Prostate gland (tissue), 2 donors: ENCODE results near the gene ZNRD2. TPM values are rescaled to one million over a fixed set of nuclear protein-coding genes. Genes with fewer than 3 reads are reported as not detected.

ENCODE experiments used
- DNase-seq: peaks from one replicate; pipeline ENCODE4 v3.0.0-alpha.2; 2019; ENCODE audit warnings: low spot score
- H3K27ac ChIP-seq, 2 donors: fragments of 200-600 bp; sonication (generic); 2 replicates each; pipeline ENCODE4 v1.5.1; 2017 to 2019
- H3K27me3 ChIP-seq: fragments of 200-600 bp; sonication (generic); replicated peaks from 2 replicates; pipeline ENCODE4 v1.5.1; 2019; ENCODE audit not compliant: insufficient read depth
- H3K36me3 ChIP-seq, 2 donors: fragments of 200-600 bp; sonication (generic); 1 replicate in 1 of 2; 2 replicates in 1 of 2; pipeline versions ENCODE4 v1.5.1 to v1.8.1; 2017 to 2019
- H3K4me1 ChIP-seq: fragments of 200-600 bp; sonication (generic); replicated peaks from 2 replicates; pipeline ENCODE4 v1.5.1; 2019
- H3K4me3 ChIP-seq, 2 donors: fragments of 200-600 bp; sonication (generic); 2 replicates each; pipeline ENCODE4 v1.5.1; 2017 to 2019
- H3K9me3 ChIP-seq: fragments of 200-600 bp; sonication (generic); 2 replicates; pipeline ENCODE4 v1.5.1; 2017
- POLR2A ChIP-seq: fragments of 450-650 bp; IDR thresholded peaks from one replicate; pipeline ENCODE4 v1.6.1; 2016; ENCODE audit warnings: antibody characterized with exemption, mild to moderate bottlenecking
- POLR2AphosphoS5 ChIP-seq: sonication (generic); formaldehyde crosslinking; IDR thresholded peaks from one replicate; pipeline ENCODE4 v1.6.1; 2017; ENCODE audit warnings: antibody characterized with exemption
- WGBS: methylation state at CpG from one replicate; pipeline ENCODE4 v1.1.5; 2018; 5-methylcytosine and 5-hydroxymethylcytosine counted together
- intact Hi-C: fragments of 100-400 bp; cut with DNase I; formaldehyde crosslinking; loops from one replicate; pipeline ENCODE4 v1.14.2; 2022
- total RNA-seq, 2 donors: library from RNA; depleted of rRNA; stranded (reverse); fragments of >200 nt; gene quantifications; one replicate each; pipeline ENCODE4 v1.1.0, GENCODE V29; 2016
- TF ChIP-seq, protein P1 (sequence below), 4 experiments: fragments of 200-600 bp in 2 of 4; fragments of 450-650 bp in 2 of 4; sonication (generic) in 2 of 4; IDR thresholded peaks; 1 replicate in 3 of 4; 2 replicates in 1 of 4; pipeline ENCODE4 v1.5.1; 2016 to 2019; ENCODE audit warnings: antibody characterized with exemption in 4 of 4, mild to moderate bottlenecking in 2 of 4, moderate library complexity in 2 of 4

Gene ZNRD2
- total RNA-seq, 2 donors from 2014 or later, result 72.8 to 98.1 TPM

GRCh38 chr11:65580756-65581155 is 10.5 kb downstream of the ZNRD2 start:
- TF ChIP-seq POLR2AphosphoS5 (no peak), POLR2A (no peak)
- TF ChIP-seq, protein P1, sequence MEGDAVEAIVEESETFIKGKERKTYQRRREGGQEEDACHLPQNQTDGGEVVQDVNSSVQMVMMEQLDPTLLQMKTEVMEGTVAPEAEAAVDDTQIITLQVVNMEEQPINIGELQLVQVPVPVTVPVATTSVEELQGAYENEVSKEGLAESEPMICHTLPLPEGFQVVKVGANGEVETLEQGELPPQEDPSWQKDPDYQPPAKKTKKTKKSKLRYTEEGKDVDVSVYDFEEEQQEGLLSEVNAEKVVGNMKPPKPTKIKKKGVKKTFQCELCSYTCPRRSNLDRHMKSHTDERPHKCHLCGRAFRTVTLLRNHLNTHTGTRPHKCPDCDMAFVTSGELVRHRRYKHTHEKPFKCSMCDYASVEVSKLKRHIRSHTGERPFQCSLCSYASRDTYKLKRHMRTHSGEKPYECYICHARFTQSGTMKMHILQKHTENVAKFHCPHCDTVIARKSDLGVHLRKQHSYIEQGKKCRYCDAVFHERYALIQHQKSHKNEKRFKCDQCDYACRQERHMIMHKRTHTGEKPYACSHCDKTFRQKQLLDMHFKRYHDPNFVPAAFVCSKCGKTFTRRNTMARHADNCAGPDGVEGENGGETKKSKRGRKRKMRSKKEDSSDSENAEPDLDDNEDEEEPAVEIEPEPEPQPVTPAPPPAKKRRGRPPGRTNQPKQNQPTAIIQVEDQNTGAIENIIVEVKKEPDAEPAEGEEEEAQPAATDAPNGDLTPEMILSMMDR (IDR thresholded peaks at IDR 0.05), result no peak
- H3K4me3 ChIP-seq, result no peak overlapping the region
- peaks cover 13% of the 10 kb centered on the region for H3K4me1 ChIP-seq
- no peak overlapping the region for H3K27ac ChIP-seq
- no peak for DNase-seq
- H3K36me3 ChIP-seq, result peaks cover 0 to 25% of the 10 kb centered on the region in 2 donors
- intact Hi-C loops, result no loop called here
- H3K27me3 ChIP-seq, result no peaks in the 10 kb centered on the region
- WGBS, result 83% methylated on average over 8 of the region's 8 CpGs
- H3K9me3 ChIP-seq, result no peaks in the 10 kb centered on the region

DNA sequence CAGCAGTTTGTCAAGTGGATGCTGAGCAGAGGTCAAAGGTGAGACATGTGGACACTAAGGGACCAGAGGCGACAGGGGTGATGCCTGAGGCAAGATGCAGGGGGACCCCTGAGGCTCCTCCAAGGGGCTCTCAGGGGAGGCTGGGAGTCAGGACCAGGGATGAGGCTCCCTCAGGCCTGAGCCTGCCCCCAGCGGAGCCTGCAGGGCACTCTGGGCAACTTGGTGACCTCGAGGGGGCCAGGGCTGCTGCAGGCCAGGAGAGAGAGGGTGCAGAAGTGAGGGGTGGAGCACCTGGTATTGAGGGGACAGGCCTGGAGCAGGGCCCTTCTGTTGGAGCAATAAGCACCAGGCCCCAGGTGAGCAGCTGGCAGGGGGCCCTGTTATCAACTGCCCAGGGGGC is 11.7 kb downstream of the ZNRD2 start:
- Histone ChIP-seq H3K4me1 (peaks cover 5% of the 10 kb centered on the region), H3K4me3 (no peak overlapping the region), H3K27me3 (no peaks in the 10 kb centered on the region), H3K9me3 (no peaks in the 10 kb centered on the region), H3K27ac (no peak overlapping the region), H3K36me3 (peaks cover 0 to 25% of the 10 kb centered on the region in 2 donors)
- 98% methylated on average over 3 of the region's 3 CpGs for WGBS
- intact Hi-C loops, result no loop called here
- TF ChIP-seq POLR2AphosphoS5 (no peak), POLR2A (no peak)
- TF ChIP-seq, protein P1 (IDR thresholded peaks at IDR 0.05), result no peak
- DNase-seq, result no peak

DNA sequence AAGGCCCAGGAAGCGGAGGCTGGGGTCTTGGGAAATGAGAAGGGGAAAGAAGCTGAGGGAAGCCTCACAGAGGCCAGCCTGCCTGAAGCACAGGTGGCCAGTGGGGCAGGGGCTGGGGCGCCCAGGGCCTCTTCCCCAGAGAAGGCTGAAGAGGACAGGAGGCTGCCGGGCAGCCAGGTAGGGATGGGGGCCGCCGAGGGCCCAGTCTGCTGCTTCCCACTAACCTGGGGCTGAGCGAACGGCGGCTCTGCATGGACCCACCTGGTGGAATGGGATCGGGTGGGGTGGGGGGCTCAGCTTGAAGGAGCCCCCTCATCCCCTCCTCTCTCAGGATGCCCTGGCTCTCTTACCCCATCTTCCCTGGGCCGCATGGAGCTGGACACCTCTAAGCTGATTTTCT is 13.3 kb downstream of the ZNRD2 start:
- Histone ChIP-seq H3K4me1 (no peaks in the 10 kb centered on the region), H3K9me3 (no peaks in the 10 kb centered on the region), H3K27ac (no peak overlapping the region), H3K27me3 (no peaks in the 10 kb centered on the region), H3K36me3 (peaks cover 0 to 25% of the 10 kb centered on the region in 2 donors), H3K4me3 (no peak overlapping the region)
- WGBS, result 88% methylated on average over 9 of the region's 10 CpGs
- no peak for DNase-seq
- intact Hi-C loops, result no loop called here
- no peak for TF ChIP-seq POLR2AphosphoS5
- TF ChIP-seq POLR2A, result no peak
- TF ChIP-seq, protein P1 (IDR thresholded peaks at IDR 0.05), result no peak

DNA sequence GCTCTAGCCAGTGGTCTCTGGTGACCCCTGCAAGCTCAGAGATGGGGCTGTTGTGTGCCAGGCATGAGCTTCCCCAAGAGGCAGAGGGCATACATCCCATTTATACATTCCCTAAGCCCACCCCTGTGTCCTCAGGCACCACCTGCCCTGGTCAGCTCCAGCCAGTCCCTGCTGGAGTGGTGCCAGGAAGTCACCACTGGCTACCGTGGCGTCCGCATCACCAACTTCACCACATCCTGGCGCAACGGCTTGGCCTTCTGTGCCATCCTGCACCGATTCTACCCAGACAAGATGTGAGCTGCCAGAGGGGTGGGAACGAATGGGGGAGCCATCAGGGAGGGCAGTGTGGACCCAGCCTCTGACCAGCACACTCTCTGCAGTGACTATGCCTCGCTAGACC is 13.8 kb downstream of the ZNRD2 start:
- no peak for TF ChIP-seq POLR2A
- TF ChIP-seq POLR2AphosphoS5, result no peak
- TF ChIP-seq, protein P1 (IDR thresholded peaks at IDR 0.05), result no peak

DNA sequence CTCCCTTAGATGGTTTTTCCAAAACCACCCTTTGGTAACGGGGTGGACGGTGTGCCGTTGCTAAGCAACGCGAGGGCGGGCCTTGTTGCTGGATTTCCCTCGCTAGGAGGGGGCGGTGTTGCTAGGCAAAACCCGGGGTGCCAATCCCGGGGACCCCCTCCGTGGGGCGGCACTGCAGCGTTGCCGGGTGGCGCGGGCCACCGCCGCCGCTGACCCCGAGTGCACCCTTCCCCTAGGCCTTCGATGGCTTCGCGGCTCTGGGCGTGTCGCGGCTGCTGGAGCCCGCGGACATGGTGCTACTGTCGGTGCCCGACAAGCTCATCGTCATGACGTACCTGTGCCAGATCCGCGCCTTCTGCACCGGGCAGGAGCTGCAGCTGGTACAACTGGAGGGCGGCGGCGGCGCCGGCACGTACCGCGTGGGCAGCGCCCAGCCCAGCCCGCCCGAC is 14.5 kb downstream of the ZNRD2 start:
- intact Hi-C loops, result no loop called here
- no peaks in the 10 kb centered on the region for H3K27me3 ChIP-seq
- TF ChIP-seq, protein P1 (IDR thresholded peaks at IDR 0.05), result no peak
- TF ChIP-seq POLR2AphosphoS5 (no peak), POLR2A (no peak)
- DNase-seq, result no peak
- 71% methylated on average over 35 of the region's 46 CpGs for WGBS
- H3K27ac ChIP-seq, result no peak overlapping the region
- peaks cover 0 to 25% of the 10 kb centered on the region in 2 donors for H3K36me3 ChIP-seq
- no peaks in the 10 kb centered on the region for H3K9me3 ChIP-seq
- no peaks in the 10 kb centered on the region for H3K4me1 ChIP-seq
- no peak overlapping the region for H3K4me3 ChIP-seq

More for the DNA sequence above, 13.8 kb downstream of the ZNRD2 start:
- Histone ChIP-seq H3K27me3 (no peaks in the 10 kb centered on the region), H3K4me3 (no peak overlapping the region), H3K27ac (no peak overlapping the region), H3K36me3 (peaks cover 0 to 25% of the 10 kb centered on the region in 2 donors), H3K9me3 (no peaks in the 10 kb centered on the region), H3K4me1 (no peaks in the 10 kb centered on the region)
- WGBS, result 70% methylated on average over 8 of the region's 8 CpGs
- DNase-seq, result no peak
- intact Hi-C loops, result no loop called here
